Measurements from ENCODE around the gene ADAMTS10. TPM values are rescaled to one million over a fixed set of nuclear protein-coding genes. Genes with fewer than 3 reads are reported as not detected.
A peak's percentile ranks its signal among the peaks of the same experiment; 100 is the strongest.
"Not testable (repeated sequence)": the region's sequence is repeated elsewhere in the genome, so short reads cannot be mapped to it uniquely, and the experiment has no call there.

ADAMTS10 gene
- total RNA-seq, 1 donor from 2014 or later: 5.0 TPM

DNA sequence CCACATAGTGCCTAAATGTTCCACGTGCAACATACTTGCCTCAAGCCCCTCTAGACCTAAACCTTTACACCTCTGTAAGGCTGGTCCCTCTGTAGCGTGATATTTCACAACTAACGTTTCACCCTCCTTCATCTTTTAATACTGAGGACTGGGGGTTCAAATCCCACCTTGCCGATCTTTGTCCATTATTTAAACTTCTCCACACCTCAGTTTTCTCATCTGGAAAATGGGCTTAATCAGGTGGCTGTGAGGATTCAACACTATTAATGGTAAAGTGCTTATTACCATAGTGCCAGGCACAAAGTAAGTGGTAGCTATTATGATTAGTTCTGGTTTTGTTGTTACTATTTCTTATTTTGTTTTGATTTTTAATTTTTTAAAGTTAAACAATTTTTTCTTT is 7.5 kb upstream of the ADAMTS10 start:
- Histone ChIP-seq H3K27me3 (ENCODE audit: control insufficient read depth, insufficient read depth, low read length) (no peaks in the 10 kb centered on the region), H3K4me3 (ENCODE audit: low read depth, low read length) (no peak overlapping the region), H3K36me3 (ENCODE audit: control insufficient read depth, insufficient read depth, low read length) (no peaks in the 10 kb centered on the region)
- DNase-seq (ENCODE audit: low read depth): no peak
- TF ChIP-seq, protein P1, sequence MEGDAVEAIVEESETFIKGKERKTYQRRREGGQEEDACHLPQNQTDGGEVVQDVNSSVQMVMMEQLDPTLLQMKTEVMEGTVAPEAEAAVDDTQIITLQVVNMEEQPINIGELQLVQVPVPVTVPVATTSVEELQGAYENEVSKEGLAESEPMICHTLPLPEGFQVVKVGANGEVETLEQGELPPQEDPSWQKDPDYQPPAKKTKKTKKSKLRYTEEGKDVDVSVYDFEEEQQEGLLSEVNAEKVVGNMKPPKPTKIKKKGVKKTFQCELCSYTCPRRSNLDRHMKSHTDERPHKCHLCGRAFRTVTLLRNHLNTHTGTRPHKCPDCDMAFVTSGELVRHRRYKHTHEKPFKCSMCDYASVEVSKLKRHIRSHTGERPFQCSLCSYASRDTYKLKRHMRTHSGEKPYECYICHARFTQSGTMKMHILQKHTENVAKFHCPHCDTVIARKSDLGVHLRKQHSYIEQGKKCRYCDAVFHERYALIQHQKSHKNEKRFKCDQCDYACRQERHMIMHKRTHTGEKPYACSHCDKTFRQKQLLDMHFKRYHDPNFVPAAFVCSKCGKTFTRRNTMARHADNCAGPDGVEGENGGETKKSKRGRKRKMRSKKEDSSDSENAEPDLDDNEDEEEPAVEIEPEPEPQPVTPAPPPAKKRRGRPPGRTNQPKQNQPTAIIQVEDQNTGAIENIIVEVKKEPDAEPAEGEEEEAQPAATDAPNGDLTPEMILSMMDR (IDR thresholded peaks at IDR 0.05; ENCODE audit: insufficient read depth, low read length, poor library complexity, severe bottlenecking): no peak

DNA sequence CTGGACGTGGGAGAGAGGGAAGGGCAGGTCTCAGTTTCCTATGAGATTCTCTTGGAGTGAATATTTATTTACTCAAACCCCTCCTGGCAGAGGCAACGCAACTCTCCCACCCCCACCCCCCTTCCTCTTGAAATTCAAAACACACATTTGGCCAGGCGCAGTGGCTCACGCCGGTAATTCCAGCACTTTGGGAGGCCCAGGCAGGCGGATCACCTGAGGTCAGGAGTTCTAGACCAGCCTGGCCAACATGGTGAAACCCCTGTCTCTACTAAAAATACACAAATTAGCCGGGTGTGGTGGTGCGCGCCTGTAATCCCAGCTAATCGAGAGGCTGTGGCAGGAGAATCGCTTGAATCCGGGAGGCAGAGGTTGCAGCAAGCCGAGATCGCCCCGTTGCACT is 6.8 kb upstream of the ADAMTS10 start:
- H3K27me3 ChIP-seq (ENCODE audit: control insufficient read depth, insufficient read depth, low read length); DNase-seq (ENCODE audit: low read depth); H3K4me3 ChIP-seq (ENCODE audit: low read depth, low read length); H3K36me3 ChIP-seq (ENCODE audit: control insufficient read depth, insufficient read depth, low read length): not testable (repeated sequence)

DNA sequence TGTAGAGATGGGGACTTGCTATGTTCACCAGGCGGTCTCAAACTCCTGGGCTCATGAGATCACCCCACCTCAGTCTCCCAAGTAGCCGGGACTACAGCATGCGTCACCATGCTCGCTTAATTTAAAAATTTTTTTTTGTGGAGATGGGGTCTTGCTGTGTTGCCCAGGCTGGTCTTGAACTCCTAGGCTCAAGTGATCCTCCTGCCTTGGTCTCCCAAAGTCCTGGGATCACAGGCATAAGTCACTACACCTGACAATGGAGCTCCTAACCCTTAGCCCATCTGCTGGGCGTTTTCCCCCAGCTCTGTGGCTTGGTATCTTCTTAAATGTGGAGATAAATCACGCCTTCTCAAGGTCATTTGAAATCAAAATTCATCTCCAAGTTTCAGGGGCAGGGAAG is 6.3 kb upstream of the ADAMTS10 start:
- no peaks in the 10 kb centered on the region for H3K36me3 ChIP-seq (ENCODE audit: control insufficient read depth, insufficient read depth, low read length)
- no peak for DNase-seq (ENCODE audit: low read depth)
- H3K4me3 ChIP-seq (ENCODE audit: low read depth, low read length): no peak overlapping the region
- TF ChIP-seq, protein P1 (IDR thresholded peaks at IDR 0.05; ENCODE audit: insufficient read depth, low read length, poor library complexity, severe bottlenecking): no peak
- no peaks in the 10 kb centered on the region for H3K27me3 ChIP-seq (ENCODE audit: control insufficient read depth, insufficient read depth, low read length)

DNA sequence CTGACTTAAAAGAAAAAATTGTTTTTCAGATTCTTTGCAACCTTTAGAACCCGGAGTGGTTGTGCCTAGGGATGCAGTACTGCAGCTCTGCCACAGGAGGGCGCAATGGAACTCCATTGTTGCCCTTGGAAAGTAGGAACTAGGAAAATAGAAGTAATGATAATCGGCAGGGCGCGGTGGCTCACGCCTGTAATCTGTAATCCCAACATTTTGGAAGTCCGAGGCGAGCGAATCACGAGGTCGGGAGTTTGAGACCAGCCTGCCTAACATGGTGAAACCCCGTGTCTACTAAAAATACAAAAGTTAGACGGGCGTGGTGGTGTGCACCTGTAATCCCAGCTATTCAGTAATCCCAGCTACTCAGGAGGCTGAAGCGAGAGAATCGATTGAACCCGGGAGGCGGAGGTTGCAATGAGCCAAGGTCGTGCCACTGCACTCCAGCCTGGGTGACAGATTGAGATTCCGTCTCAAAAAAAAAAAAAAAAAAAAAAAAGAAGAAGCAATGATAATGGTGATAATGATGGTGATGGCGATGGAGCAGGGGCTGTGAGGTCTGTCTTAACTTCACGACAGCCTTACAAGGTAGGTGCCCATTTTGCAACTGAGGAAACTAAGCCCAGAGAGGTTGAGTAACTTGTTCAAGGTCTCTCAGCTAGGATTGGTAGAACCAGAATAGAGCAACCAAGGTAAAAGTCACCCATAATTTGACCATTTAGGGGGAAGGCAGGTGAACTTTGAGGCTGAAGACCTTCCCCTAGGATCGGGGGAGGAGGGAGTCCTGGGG is 5.5 kb upstream of the ADAMTS10 start:
- DNase-seq (ENCODE audit: low read depth): no peak
- Histone ChIP-seq H3K36me3 (ENCODE audit: control insufficient read depth, insufficient read depth, low read length) (no peaks in the 10 kb centered on the region), H3K27me3 (ENCODE audit: control insufficient read depth, insufficient read depth, low read length) (no peaks in the 10 kb centered on the region), H3K4me3 (ENCODE audit: low read depth, low read length) (no peak overlapping the region)
- TF ChIP-seq, protein P1 (IDR thresholded peaks at IDR 0.05; ENCODE audit: insufficient read depth, low read length, poor library complexity, severe bottlenecking): peak; percentile 92

DNA sequence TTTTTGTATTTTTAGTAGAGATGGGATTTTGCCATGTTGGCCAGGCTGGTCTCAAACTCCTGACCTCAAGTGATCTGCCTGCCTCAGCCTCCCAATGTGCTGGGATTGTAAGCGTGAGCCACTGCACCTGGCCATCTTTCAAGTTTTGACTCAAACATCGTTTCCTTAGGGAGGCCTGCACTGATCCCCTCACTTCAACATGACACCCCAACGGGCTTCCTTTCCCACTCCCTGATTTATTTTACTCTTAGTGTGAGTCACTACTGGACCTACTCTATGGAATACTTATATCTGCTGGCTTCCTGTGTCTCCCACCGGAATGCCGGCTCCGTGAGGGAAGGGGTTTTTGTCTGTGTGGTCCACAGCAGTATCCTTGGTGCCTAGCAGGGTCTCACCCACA is 4.5 kb upstream of the ADAMTS10 start:
- H3K36me3 ChIP-seq (ENCODE audit: control insufficient read depth, insufficient read depth, low read length): no peaks in the 10 kb centered on the region
- TF ChIP-seq, protein P1 (IDR thresholded peaks at IDR 0.05; ENCODE audit: insufficient read depth, low read length, poor library complexity, severe bottlenecking): no peak
- no peaks in the 10 kb centered on the region for H3K27me3 ChIP-seq (ENCODE audit: control insufficient read depth, insufficient read depth, low read length)
- H3K4me3 ChIP-seq (ENCODE audit: low read depth, low read length): no peak overlapping the region
- DNase-seq (ENCODE audit: low read depth): no peak

DNA sequence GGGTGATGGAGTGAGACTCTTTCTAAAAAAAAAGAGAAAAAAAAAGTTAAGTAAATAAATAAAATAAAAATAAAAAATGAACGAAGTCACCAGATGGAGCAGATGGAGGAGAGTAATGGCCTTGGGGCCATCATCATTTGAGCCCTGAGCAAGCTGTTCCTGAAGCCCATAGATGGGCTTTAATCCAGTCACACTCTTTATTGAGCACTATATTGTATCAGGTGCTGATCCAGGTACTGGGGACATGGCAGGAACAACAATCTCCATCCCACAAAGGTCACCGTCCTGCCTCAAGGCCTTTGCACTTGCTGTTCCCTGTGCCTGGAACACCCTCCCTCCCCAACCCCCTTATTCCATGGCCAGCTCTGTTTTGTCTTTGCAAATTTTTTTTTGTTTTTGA is 3.9 kb upstream of the ADAMTS10 start:
- TF ChIP-seq, protein P1 (IDR thresholded peaks at IDR 0.05; ENCODE audit: insufficient read depth, low read length, poor library complexity, severe bottlenecking): no peak
- no peak for DNase-seq (ENCODE audit: low read depth)
- Histone ChIP-seq H3K4me3 (ENCODE audit: low read depth, low read length) (no peak overlapping the region), H3K36me3 (ENCODE audit: control insufficient read depth, insufficient read depth, low read length) (no peaks in the 10 kb centered on the region), H3K27me3 (ENCODE audit: control insufficient read depth, insufficient read depth, low read length) (no peaks in the 10 kb centered on the region)

All from kidney epithelial cell (primary cell).